Endothelial cell of hepatic sinusoid (primary cell): ENCODE data around the gene MAP3K8.
"Not testable (repeated sequence)": the region's sequence is repeated elsewhere in the genome, so short reads cannot be mapped to it uniquely, and the experiment has no call there.

Experiments
- in situ Hi-C: cut with HindIII; loops from 2 replicates; pipeline ENCODE4 v1.10.0; 2017; ENCODE audit warnings: low sequenced_read_pairs

MAP3K8 gene

DNA sequence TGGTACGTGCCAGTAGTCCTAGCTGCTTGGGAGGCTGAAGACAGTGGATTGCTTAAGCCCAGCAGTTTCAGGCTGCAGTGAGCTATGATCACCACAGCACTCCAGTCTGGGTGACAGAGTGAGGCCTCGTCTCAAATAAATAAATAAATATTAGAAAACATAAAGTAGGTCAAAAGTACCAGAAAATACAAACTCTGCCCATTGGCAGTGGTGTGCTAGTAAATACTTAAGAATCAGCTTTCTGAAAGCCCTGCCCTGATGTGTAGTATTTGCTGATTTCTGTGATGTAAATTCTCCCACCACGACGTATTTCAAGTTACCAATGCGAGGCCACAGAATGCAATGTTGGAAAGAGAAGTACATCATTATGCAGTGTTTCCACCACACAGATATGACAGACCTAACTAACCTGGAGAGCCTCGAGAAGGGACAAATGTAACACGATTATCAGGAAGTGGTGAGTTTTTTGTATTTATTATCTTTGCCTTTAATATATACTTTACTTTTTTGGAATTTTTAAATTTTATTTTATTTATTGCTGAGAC, 11.8 kb upstream of the MAP3K8 start:
- in situ Hi-C loops, result loop anchor here (10.0 kb wide), 1 partner anchor 57 kb away; no protein-coding TSS in a partner anchor

DNA sequence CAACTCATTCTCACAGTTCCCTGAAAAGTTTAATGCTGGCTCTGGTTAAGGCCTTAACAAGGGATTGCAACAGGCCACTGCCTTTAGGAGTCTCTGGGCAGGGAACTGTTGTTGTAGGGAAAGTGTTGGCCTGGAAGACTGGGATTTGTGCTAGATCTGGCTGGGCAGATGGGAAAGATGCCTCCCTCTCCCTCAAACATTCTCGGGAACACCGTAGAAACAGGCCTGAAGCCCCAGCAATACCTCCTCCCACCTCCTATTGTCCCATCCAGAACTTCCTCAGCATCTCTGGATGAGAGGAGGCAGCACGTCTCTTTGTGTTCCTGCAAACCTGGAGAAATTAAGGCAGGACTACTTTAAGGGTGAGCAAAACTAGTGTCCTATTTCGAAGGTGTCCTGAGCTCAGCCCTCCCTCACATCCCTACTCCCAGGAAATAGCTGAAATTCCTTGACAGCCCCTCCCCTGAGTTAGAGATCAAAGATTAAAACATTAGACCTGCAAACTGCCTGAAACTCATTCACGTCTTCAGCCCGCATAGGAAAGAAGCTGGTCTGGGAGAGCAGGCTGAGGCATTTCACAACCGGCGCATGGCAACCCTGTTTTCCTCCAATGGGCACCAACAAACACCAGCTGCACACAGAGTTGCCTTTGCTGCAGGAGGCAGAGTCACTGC, 10.9 kb upstream of the MAP3K8 start:
- in situ Hi-C loops, result loop anchor here (10.0 kb wide), 1 partner anchor 58 kb away; no protein-coding TSS in a partner anchor

DNA sequence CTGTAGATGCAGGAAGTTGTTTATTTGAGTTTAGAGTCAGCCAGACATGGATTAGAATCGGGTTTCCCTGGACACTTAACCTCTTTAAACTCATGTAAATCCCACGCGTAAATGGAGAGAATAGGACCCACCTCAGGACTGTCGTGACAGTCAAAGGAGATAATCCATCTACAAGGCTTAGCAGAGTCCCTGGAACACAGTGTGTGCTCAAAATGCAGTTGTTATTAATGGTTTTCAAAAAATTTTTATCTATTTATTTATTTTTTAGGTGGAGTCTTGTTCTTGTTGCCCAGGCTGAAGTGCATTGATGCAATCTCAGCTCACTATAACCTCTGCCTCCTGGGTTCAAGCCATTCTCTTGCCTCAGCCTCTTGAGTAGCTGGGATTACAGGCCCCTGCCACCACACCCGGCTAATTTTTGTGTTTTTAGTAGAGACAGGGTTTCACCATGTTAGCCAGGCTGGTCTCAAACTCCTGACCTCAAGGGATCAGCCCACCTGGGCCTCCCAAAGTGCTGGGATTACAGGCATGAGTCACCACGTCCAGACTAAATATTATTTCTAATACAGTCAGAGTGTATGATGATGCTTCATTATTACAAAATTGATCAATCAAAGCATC, 10.2 kb upstream of the MAP3K8 start:
- in situ Hi-C loops, result loop anchor here (10.0 kb wide), 1 partner anchor 59 kb away; no protein-coding TSS in a partner anchor

DNA sequence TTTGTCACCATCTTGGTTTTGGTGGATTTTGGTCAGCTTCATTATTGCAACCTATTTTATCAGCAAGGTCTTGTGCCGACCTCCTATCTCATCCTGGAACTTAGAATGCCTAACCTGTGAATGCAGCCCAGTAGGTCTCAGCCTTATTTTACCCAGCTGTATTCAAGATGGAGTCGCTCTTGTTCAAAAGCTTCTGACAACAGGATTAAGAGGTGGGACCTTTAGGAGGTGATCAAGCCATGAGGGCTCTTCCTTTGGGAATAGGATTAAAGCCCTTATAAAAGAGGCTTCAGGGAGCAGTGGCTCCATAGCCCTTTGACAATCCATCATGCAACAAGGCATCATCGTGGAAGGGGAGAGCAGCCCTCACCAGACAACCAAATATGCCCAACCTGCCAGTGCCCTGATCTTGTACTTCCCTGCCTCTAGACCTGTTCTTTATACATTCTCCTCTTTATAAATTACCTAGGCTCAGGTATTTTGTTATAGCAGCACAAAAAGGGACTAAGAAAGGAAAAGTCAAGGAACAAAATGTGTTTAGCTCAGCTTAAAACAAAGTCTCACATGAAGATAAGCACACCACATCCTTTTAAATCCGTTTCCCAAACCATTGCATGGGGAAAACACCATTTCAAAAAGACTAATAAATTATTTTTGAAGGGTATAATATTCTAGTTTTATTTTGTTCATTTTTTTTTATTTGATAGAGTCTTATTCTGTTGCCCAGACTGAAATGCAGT, 8.5 kb upstream of the MAP3K8 start:
- in situ Hi-C loops, result loop anchor here (10.0 kb wide), 1 partner anchor 61 kb away; no protein-coding TSS in a partner anchor

DNA sequence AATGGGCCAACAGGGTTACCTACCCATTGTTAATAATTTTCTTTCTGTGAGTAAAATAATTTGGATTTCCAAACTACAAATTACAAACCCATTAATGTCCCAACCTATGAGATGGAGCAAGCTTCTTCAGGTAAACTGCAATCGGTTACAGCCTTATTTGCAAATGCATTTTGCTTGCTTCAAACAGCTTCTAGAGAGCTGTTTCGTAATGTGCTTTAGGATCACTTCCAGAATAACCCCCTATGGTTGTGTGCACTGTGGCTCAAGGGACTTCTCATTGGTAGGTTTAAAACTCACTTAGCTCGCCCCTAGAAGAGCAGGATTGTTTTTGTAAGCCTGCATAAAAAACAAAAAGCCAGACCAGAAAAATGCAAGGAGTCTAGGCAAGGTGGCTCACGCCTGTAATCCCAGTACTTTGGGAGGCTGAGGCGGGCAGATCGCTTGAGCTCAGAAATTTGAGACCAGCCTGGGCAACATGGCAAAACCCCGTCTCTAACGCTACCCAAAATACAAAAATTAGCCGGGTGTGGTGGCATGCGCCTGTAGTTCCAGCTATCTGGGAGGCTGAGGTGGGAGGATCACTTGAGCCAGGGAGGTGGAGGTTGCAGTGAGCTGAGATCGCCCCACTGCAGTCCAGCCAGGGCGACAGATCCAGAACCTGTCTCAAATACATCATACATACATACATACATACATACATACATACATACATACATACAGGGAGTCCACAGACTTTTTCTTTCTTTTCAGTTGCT, 3.3 kb upstream of the MAP3K8 start:
- in situ Hi-C loops, result no loop called here

DNA sequence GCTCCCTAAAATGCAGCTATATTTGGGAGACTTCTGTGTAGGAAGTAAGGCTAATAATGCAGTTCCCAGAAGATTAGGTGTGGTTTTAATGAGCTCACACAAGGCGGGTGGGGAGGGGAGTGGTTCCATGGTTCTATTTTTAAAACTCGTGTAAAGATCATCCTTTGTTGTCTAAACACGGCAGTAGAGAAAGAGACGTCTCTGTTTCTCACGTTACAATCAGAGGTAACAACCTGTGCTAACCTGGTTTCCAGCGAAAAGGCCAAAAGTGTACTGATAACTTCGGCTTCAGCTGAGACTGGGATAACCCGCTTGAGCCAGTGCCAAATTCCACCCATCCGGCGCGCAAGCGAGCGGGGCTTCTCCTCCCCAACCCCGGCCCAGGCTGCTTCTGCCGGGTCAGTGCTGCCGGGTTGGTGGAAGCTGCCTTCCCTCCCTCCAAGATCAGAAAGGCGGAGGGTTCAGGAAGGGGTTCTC, 2.5 kb upstream of the MAP3K8 start:
- in situ Hi-C loops, result no loop called here

DNA sequence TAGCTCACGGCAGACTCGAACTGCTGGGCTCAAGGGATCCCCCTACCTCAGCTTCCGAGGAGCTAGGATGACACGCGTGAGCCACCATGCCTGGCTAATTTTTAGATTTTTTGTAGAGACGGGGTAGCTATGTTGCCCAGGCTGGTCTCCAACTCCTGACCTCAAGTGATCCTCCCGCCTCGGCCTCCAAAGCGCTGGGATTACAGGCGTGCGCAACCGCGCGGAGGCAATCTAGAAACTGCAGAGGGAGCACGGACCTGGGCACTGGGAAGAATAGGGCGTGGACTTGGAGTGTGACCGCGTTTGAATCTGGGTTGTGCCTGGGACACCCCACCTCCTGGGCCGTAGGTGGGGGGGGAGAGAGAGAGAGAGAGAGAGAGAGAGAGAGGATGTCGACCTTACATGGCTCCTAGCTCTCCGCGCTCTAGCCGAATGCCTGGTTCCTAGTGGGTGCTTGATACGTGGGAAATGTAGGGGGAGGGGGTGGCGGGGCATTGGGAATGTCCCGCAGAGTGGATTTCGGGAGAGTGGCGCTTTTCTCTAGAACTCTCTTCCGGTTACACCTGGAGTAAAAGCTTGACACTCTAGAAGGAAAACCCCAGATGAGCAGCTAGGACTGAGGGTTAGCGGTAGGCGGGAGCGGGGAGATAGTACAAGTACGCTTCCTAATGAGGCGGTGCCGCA, 1.2 kb upstream of the MAP3K8 start:
- in situ Hi-C loops, result no loop called here

DNA sequence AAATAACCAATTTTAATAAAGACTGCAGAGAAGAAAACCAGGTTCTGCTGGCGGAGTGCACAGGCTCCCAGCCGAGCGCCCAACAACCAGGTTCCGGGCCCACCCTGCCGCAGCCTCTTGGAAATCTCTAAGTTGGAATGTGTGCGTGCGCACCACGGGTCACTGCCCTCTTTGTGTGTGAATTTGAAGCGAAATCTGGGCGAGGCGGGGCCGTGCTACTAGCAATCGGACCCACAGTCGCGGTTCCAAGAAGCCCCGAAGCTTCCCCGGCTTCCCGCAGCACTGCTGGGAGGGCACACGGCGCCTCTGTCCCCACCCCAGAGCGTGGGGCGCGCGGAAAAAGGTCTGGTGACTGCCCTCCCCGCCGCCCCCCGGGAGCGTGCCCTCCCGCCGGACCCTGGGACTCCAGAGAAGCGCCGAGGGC, 666 bp upstream of the MAP3K8 start:
- in situ Hi-C loops, result no loop called here

DNA sequence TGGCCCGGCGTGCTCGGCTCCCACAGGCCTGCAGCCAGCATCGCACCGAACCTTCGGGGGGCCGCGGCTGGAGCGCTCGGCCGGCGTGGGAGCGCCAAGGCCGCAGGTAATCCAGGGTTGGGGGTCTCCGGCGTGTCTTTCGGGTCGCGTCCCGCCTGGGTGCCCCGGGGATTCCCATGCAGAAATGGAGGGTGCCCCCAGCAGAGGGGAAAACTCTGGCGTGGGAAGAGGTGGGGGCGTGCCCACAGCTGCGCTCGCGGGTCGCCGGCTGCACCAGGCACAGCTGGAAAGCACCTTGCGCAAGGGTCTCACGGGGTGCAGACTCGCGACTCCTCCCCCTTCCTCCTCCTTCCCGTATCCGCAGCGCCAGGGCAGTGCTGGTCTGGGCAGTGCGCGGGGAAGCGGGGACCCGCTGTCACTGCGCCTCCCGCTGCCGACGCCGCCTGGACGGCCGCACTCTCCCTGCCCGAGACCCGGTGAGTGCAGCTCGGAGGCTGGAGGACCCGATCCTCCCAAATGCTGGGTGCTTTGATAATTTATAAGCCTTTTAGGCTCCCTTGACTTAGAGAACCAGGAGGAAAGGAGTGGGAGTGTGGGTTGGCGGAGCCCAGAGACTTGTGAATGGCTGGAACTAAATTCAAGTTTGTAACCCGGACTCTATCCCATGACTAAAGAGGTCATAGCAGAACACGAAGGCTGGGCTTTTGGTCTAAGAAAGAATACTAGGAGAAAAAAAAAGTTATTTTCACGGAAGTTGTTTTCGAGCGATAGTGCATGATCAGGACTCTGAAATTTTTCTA, 489 bp downstream of the MAP3K8 start:
- in situ Hi-C loops, result no loop called here

DNA sequence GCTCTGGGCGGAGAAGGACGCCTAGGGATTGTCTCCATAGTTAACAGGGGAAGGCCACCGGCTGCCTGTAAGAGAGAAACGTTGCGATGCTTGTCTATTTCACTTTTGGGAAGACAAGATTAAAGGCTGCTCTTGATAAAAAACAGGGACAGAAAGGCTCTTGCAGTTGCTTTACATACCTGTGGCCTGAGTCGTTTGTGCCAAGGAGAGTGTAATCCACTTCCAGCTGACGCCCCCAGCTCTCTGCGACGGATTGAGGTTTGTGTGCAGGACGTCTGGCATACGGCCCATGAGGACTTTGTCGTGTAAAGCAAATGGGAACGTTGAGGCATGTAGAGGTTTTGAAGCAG, 1.1 kb downstream of the MAP3K8 start:
- in situ Hi-C loops, result no loop called here

DNA sequence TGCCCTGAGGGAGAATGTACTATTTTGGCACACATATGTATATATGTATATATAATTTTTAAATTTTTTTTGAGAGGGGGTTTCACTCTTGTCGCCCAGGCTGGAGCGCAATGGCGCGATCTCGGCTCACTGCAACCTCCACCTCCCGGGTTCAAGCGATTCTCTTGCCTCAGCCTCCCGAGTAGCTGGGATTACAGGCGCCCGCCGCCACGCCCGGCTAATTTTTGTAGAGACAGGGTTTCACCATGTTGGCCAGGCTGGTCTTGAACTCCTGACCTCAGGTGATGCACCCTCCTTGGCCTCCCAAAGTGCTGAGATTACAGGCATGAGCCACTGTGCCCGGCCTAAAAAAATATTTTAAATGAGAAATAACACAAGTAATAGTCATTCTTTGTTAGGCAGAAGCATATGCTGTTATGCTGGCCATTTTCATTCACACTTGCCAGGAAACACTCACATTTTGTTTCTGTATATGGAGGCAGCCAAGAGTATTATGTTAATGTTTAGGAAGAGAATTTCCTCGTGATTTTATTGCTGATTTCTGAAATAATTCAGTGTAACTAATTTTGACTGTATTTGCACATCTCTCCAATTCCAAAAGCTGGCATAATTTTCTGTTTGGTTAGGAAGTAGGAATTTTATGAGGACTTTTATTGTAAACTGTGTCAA, 1.6 kb downstream of the MAP3K8 start:
- in situ Hi-C loops, result not testable (repeated sequence)

DNA sequence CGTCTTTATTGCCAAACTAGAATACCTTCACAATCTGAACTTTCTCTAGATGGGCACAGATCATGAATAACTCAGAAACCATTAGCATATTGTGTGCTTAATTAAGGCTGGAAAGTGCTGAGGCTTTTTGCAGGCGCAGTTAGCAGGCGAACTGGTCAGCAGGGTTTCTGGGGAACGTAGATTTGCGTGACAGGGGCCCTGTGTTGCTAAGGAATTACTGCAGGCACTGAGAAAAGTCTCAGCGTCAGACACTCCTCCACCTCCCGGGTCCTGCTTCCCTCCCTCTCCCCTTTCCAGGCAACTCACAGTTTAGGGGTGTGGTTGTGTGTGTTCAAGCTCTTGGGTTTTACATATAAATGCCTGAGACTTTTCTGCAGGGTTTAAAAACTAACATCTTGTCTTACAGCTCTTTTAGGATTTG, 2.2 kb downstream of the MAP3K8 start:
- in situ Hi-C loops, result no loop called here

DNA sequence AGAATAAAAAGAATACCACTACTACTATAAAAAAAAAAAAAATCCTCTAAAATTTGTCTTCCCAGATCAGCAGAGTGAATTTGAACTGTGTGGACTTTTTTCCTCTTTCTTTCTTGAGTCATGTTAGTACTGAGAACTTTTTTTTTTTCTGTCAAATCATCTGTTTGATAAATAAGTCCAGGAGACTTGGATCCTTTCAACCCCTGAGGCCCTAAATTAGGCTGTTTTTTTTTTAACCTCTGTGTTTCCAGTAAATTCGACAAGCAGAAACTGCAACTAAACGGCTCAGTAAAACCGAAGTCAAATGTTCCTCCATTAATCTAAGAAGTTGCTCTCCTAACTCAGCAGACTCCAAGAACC, 2.7 kb downstream of the MAP3K8 start:
- in situ Hi-C loops, result no loop called here

DNA sequence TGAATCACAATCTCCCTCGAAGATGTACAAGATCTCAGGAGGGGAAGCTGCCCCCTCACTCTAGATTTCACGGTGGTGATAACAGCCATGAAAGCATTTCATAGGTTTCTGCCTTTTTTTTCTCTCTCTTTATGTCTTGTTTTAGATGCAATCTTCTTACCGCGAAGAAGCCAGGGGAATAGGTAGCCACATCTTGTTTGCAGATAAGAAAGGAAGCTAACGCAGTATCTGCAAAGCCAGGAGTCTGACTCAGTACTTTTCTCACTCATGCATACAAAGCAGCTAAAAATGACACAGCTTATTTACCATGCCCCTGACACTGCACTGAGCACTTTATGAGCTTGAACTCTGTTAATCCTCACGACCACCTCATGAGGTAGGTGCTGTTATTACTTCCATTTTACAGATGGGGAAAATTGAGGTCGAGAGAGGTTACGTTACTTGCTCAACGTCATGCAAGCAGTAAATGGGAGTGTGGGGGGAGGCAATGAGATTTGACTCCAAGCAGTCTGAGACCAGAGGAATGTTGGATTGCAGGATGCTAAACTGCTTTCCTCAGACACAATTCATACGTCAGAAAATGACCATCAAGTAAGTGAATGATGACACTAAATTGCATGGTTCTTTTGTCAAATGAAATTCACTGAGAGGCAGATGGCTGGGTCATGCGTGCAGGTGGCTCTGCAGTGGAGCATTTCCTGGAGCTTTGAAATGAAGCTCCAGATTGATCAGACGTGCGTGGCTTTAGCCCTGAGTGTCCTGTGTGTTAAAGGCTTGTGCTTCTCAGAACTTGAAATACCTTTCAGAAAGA, 3.3 kb downstream of the MAP3K8 start:
- in situ Hi-C loops, result no loop called here

DNA sequence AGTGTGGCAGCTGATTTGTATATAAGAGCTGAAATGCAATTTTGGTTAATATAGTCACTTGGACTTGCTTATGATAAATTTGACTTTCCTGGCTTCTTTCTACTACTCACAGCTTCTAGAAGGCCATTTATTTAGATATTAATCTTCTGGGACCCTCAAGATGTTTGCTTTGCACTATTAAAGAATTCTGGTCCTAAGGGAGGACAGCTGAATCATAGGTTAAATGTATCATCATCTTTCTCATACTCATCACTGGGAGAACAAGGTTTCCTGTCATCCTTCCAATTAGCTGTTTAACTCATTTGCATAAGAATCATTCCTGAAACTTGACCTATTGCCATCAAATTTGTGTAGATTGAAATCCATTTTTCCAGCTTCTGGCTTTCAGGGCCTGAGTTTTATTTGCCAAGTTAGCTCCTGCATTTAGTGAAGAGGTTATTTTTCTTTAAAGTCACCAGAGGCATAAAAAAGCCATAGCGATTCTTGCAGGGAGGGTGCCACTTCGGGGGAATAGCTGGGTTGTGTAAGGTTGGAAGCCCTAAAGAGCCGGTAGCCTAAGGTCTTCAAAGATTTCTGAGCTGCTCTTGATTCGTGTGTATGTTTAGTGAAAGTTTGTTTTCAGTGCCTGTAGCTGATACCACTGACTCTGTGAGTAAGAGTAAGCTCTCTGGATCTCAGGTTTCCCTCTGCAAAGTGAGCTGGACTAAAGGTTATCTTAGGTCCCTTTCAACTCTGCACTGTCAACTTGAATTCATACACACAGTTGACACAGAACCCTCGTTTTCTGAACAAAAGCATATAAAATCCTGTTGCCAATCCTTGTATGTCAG, 4.3 kb downstream of the MAP3K8 start:
- in situ Hi-C loops, result no loop called here

DNA sequence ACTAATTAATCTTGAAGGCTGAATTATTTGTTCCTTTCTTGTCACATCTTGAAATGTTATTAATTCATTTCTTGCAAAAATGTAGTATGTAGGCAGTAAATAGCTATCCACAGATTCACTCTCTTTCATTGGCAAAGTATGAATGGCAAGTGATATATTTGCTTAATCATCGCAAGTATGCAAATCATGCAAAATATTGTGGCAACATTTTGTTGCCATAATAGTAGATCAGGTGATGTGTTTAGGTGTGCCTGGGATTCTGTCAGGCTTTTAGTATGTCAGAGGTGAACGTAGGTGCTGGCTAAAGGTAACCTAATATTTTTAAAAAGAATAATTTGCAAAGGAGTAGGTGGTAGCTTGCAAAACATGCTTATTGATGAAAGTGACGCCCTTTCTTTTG, 5.9 kb downstream of the MAP3K8 start:
- in situ Hi-C loops, result no loop called here

DNA sequence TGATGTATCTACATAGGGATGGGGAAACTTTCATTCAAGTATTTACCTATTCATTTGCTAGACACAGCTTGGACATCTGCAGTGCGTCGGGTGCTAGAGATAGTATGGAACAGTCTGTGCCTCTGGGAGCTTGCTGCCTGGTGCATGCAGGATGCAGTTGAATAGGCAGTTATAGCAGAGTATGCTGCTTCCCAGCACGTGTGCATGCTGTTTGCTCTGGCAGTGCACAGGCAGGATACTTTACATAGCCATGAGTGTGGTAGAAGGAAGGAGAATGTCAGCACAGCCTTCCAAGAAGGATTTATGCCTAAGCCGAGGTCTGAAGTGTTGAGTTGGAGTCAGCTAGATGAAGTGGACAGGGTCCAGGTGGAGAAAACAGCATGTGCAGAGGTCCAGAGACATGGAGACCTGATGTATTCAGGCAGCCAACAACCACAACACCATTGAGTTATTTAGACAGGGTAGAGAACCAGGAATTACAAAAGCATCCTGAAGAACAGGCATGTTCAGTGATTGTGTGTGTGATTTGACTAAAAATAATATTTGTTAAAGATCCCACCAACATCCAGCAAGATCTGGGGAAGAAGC, 8.1 kb downstream of the MAP3K8 start:
- in situ Hi-C loops, result no loop called here
